ENCODE measurements around the gene TNPO3.
"Not testable (repeated sequence)": the region's sequence is repeated elsewhere in the genome, so short reads cannot be mapped to it uniquely, and the experiment has no call there.

Gene TNPO3

DNA sequence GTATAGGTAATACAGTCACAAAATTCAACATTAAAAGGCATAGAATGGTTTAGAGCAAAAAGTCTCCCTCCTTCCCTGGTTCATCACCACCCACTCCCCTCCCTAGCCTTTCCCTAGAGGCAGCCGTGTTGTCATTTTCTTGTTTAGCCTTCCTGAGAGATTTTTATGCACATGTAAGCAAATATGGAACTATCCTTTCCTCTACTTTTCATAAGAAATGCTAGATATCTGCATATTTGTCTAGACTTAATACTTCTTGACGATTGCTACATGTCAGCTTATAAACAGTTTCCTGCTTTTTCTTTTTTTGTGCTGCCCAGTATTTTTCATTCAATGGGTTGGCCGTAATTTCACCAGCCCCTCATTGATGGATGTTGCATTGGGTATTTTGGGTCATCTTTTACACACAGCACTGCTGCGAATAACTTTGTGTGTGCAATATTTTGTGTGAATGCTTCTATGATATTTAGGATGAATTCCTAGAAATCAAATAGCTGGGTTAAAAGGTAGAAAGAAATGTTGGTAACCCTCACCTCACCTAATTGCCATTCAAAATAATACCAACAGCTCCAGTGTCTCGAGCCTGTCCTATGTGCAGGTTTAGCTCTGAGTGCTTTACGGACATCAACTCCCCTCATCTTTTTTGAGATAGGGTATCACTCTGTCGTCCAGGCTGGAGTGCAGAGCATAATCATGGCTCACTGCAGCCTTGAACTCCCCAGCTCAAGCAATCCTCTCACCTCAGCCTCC is 110.2 kb downstream of the TNPO3 start:
- H3K4me3 ChIP-seq (ENCODE audit: low read depth, low read length) = no peak overlapping the region
- DNase-seq (ENCODE audit: low read depth) = no peak
- TF ChIP-seq, protein P1, sequence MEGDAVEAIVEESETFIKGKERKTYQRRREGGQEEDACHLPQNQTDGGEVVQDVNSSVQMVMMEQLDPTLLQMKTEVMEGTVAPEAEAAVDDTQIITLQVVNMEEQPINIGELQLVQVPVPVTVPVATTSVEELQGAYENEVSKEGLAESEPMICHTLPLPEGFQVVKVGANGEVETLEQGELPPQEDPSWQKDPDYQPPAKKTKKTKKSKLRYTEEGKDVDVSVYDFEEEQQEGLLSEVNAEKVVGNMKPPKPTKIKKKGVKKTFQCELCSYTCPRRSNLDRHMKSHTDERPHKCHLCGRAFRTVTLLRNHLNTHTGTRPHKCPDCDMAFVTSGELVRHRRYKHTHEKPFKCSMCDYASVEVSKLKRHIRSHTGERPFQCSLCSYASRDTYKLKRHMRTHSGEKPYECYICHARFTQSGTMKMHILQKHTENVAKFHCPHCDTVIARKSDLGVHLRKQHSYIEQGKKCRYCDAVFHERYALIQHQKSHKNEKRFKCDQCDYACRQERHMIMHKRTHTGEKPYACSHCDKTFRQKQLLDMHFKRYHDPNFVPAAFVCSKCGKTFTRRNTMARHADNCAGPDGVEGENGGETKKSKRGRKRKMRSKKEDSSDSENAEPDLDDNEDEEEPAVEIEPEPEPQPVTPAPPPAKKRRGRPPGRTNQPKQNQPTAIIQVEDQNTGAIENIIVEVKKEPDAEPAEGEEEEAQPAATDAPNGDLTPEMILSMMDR (IDR thresholded peaks at IDR 0.05; ENCODE audit: insufficient read depth, low read depth, low read length, missing control alignments) = no peak

DNA sequence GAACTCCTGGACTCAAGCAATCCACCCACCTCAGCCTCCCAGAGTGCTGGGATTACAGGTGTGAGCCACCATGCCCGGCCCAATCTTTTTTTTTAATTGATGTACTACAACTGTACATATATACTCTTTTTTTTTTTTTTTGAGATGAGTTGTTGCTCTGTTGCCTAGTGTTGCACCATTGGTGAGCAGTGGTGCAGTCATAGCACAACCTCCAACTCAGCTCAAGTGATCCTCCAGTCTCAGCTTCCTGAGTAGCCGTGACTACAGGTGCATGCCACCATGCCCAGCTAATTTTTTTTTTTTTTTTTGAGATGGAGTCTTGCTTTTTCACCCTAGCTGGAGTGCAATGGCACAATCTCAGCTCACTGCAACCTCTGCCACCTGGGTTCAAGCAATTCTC is 111.7 kb downstream of the TNPO3 start:
- peak; percentile 31 for DNase-seq (ENCODE audit: low read depth)
- H3K4me3 ChIP-seq (ENCODE audit: low read depth, low read length) = not testable (repeated sequence)

DNA sequence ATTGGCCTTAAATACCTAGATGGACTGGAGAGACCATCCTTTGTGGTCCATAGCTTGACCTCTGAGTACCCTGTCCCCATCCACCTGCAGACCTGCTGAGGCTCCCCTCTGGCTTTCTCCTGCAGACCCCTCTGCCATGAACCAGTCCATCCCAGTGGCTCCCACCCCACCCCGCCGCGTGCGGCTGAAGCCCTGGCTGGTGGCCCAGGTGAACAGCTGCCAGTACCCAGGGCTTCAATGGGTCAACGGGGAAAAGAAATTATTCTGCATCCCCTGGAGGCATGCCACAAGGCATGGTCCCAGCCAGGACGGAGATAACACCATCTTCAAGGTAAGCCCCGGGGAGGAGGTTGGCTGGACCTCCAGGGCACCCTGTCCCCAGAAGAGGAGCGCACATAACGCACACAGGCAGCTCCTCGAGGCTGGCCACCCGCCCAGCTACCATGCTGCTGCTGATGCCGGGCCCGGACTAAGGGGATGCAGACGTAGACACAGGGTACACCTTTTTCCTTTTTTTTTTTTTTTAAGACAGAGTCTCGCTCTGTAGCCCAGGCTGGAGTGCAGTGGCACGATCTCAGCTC is 112.9 kb downstream of the TNPO3 start:
- DNase-seq (ENCODE audit: low read depth) = no peak
- H3K4me3 ChIP-seq (ENCODE audit: low read depth, low read length) = peak overlapping the region; percentile 83
- TF ChIP-seq, protein P1 (IDR thresholded peaks at IDR 0.05; ENCODE audit: insufficient read depth, low read depth, low read length, missing control alignments) = no peak

DNA sequence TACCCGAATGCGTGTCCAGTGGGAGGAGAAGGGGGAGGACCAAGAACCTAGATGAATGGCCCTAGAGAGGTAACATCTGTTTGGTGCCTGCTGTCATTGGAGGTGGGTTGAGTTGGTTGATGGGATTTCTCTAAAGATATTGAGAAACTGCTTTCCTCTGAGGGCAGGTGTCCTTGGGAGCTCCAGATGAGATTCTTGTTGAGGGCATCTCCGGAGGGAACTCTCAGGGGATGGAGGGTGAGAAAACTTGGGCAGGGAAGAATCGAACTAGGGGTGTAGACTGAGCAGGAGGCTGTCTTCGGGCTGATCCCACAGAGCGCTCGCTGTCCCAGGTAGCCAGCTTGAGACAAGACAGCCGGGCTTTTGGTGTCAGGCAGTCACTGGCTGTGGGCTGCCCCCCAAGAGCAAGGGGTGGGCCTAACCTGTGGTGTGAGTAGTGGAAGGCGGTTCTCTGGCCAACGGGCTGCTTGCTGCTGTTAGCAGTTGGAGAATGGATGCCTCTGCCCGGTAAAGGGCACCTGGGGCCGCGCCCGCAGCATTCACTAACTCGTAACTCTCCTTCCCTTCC is 113.5 kb downstream of the TNPO3 start:
- DNase-seq (ENCODE audit: low read depth) = peak; percentile 32
- H3K4me3 ChIP-seq (ENCODE audit: low read depth, low read length) = peak overlapping the region; percentile 83
- TF ChIP-seq, protein P1 (IDR thresholded peaks at IDR 0.05; ENCODE audit: insufficient read depth, low read depth, low read length, missing control alignments) = no peak

DNA sequence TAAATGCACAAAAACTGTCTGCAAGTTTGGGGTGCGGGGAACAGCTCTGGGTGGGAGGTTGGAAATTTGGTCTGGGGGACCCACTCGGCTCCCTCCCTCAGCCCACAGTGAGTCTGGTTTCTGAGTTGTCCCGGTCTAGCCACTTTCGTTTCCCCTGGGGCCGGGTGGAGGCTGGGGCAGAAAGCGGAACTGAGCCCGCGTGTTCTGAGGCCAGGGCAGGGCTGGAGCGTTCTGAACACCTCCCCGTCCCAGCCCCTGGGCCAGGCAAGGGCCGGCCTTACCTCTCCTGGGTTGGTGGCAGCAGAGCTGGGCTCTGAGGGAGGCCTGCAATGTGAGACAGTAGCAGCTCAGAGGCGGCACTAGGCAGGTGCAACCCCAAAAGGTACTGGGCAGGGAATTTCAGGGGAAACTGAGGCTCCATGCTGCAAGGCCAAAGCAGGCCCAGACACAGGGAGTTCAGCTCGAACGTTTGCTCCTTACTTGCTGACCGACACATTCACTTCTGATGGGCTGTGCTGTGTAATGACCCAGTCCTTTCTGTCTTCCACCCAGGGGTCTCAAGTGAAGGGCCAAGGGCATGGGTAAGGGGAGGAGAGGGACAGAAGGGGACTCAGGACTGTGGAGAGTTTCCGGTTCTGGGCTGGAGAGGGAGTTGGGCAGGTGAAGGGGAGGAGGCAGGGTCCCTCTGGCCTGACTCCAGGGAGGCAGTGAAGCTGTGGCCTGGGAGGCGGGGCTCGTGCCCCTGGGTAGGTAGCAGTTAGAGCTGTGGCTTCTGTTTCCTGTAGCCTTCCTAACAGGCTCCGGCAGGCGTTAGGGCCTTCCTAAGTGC is 114.2 kb downstream of the TNPO3 start:
- peak; percentile 94 for DNase-seq (ENCODE audit: low read depth)
- H3K4me3 ChIP-seq (ENCODE audit: low read depth, low read length) = peak overlapping the region; percentile 83

DNA sequence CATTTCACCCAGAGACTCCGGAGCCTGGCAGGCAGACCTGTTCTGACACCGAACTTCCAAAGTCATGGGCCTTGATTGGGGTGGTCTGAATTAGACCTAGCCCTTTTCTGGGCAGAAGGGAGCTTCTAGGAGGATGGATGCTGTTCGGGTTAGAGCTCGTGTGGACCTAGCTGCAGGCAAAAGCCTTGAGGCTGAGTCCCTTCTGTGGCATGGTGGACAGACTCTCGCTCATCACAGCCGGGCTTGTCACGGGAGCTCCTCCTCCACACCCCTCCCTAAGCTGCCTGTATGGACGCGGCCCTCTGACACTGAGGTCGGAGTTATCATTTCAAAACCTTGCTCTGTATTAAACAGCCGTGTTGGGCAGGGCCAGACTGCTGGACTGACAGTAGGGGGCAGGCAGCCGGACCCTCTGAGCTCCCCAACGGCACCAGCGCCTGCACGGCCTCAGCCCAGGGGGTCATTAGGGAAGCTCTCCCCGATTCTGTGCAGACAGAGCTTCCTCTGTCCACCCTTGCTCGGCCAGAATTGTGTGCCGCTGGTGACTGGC is 115.0 kb downstream of the TNPO3 start:
- peak; percentile 86 for DNase-seq (ENCODE audit: low read depth)
- H3K4me3 ChIP-seq (ENCODE audit: low read depth, low read length) = peak overlapping the region; percentile 83

More for the DNA sequence above, 114.2 kb downstream of the TNPO3 start:
- TF ChIP-seq, protein P1 (IDR thresholded peaks at IDR 0.05; ENCODE audit: insufficient read depth, low read depth, low read length, missing control alignments) = no peak

More for the DNA sequence above, 115.0 kb downstream of the TNPO3 start:
- TF ChIP-seq, protein P1 (IDR thresholded peaks at IDR 0.05; ENCODE audit: insufficient read depth, low read depth, low read length, missing control alignments) = peak; percentile 5
